Measurements from ENCODE around the gene MANBA.

DNA sequence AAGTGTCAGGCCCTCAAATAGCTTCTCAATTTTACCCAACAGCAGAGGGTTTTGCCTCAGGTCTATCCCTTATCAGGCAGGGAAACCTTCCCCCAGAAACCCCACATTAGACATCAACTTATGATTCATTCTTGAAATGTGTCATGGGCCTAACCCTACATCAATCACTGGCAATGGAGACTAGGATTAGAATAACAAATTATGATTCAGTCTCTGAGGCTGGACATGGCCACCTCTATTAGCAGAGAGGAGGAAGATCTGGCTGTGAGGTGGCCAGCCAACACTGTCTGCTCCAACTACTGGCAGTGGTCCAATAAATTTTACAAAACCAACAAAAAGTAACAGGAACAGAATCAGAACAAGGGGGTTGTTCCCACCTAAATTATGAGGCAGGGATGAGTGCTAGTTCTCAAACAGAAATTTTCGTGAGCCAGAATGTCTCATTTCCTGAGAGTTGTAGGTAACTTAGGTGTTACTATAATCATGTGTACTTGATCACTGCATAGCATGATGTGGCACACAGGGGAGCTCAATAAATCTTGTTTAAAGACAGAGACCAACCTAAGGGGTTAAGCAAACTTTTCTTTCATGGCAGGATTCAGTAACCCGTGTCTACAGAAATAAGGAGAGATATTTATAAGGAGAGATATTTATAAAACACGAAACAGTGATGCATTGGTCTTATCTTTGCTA lies 132.8 kb downstream of the MANBA start:
- TF ChIP-seq SP2 (CRISPR knock-in tag; IDR thresholded peaks at IDR 0.05) (no peak), ZFX (CRISPR knock-in tag; IDR thresholded peaks at IDR 0.05; ENCODE audit: low read depth) (no peak)
- TF ChIP-seq, protein P1, sequence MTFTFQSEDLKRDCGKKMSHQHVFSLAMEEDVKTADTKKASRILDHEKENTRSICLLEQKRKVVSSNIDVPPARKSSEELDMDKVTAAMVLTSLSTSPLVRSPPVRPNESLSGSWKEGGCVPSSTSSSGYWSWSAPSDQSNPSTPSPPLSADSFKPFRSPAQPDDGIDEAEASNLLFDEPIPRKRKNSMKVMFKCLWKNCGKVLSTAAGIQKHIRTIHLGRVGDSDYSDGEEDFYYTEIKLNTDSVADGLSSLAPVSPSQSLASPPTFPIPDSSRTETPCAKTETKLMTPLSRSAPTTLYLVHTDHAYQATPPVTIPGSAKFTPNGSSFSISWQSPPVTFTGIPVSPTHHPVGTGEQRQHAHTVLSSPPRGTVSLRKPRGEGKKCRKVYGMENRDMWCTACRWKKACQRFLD (CRISPR knock-in tag; IDR thresholded peaks at IDR 0.05; ENCODE audit: borderline replicate concordance): no peak
- TF ChIP-seq, protein P2, sequence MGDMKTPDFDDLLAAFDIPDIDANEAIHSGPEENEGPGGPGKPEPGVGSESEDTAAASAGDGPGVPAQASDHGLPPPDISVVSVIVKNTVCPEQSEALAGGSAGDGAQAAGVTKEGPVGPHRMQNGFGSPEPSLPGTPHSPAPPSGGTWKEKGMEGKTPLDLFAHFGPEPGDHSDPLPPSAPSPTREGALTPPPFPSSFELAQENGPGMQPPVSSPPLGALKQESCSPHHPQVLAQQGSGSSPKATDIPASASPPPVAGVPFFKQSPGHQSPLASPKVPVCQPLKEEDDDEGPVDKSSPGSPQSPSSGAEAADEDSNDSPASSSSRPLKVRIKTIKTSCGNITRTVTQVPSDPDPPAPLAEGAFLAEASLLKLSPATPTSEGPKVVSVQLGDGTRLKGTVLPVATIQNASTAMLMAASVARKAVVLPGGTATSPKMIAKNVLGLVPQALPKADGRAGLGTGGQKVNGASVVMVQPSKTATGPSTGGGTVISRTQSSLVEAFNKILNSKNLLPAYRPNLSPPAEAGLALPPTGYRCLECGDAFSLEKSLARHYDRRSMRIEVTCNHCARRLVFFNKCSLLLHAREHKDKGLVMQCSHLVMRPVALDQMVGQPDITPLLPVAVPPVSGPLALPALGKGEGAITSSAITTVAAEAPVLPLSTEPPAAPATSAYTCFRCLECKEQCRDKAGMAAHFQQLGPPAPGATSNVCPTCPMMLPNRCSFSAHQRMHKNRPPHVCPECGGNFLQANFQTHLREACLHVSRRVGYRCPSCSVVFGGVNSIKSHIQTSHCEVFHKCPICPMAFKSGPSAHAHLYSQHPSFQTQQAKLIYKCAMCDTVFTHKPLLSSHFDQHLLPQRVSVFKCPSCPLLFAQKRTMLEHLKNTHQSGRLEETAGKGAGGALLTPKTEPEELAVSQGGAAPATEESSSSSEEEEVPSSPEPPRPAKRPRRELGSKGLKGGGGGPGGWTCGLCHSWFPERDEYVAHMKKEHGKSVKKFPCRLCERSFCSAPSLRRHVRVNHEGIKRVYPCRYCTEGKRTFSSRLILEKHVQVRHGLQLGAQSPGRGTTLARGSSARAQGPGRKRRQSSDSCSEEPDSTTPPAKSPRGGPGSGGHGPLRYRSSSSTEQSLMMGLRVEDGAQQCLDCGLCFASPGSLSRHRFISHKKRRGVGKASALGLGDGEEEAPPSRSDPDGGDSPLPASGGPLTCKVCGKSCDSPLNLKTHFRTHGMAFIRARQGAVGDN (CRISPR knock-in tag; IDR thresholded peaks at IDR 0.05): no peak
- TF ChIP-seq, protein P3, sequence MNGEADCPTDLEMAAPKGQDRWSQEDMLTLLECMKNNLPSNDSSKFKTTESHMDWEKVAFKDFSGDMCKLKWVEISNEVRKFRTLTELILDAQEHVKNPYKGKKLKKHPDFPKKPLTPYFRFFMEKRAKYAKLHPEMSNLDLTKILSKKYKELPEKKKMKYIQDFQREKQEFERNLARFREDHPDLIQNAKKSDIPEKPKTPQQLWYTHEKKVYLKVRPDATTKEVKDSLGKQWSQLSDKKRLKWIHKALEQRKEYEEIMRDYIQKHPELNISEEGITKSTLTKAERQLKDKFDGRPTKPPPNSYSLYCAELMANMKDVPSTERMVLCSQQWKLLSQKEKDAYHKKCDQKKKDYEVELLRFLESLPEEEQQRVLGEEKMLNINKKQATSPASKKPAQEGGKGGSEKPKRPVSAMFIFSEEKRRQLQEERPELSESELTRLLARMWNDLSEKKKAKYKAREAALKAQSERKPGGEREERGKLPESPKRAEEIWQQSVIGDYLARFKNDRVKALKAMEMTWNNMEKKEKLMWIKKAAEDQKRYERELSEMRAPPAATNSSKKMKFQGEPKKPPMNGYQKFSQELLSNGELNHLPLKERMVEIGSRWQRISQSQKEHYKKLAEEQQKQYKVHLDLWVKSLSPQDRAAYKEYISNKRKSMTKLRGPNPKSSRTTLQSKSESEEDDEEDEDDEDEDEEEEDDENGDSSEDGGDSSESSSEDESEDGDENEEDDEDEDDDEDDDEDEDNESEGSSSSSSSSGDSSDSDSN (CRISPR knock-in tag; IDR thresholded peaks at IDR 0.05): no peak
- TF ChIP-seq, protein P4, sequence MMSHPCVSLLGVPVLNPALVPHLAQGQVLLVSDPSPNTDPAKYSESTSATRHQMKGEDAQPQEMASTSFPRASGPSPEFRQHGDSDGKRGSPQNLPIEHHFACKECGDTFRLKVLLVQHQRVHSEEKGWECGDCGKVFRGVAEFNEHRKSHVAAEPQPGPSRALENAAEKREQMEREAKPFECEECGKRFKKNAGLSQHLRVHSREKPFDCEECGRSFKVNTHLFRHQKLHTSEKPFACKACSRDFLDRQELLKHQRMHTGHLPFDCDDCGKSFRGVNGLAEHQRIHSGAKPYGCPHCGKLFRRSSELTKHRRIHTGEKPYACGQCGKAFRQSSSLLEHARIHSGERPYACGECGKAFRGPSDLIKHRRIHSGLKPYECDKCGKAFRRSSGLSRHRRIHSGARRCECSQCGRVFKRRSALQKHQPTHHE (CRISPR knock-in tag; IDR thresholded peaks at IDR 0.05; ENCODE audit: borderline replicate concordance): no peak
- TF ChIP-seq, protein P5, sequence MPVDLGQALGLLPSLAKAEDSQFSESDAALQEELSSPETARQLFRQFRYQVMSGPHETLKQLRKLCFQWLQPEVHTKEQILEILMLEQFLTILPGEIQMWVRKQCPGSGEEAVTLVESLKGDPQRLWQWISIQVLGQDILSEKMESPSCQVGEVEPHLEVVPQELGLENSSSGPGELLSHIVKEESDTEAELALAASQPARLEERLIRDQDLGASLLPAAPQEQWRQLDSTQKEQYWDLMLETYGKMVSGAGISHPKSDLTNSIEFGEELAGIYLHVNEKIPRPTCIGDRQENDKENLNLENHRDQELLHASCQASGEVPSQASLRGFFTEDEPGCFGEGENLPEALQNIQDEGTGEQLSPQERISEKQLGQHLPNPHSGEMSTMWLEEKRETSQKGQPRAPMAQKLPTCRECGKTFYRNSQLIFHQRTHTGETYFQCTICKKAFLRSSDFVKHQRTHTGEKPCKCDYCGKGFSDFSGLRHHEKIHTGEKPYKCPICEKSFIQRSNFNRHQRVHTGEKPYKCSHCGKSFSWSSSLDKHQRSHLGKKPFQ (CRISPR knock-in tag; IDR thresholded peaks at IDR 0.05; ENCODE audit: insufficient replicate concordance): no peak
- TF ChIP-seq, protein P6, sequence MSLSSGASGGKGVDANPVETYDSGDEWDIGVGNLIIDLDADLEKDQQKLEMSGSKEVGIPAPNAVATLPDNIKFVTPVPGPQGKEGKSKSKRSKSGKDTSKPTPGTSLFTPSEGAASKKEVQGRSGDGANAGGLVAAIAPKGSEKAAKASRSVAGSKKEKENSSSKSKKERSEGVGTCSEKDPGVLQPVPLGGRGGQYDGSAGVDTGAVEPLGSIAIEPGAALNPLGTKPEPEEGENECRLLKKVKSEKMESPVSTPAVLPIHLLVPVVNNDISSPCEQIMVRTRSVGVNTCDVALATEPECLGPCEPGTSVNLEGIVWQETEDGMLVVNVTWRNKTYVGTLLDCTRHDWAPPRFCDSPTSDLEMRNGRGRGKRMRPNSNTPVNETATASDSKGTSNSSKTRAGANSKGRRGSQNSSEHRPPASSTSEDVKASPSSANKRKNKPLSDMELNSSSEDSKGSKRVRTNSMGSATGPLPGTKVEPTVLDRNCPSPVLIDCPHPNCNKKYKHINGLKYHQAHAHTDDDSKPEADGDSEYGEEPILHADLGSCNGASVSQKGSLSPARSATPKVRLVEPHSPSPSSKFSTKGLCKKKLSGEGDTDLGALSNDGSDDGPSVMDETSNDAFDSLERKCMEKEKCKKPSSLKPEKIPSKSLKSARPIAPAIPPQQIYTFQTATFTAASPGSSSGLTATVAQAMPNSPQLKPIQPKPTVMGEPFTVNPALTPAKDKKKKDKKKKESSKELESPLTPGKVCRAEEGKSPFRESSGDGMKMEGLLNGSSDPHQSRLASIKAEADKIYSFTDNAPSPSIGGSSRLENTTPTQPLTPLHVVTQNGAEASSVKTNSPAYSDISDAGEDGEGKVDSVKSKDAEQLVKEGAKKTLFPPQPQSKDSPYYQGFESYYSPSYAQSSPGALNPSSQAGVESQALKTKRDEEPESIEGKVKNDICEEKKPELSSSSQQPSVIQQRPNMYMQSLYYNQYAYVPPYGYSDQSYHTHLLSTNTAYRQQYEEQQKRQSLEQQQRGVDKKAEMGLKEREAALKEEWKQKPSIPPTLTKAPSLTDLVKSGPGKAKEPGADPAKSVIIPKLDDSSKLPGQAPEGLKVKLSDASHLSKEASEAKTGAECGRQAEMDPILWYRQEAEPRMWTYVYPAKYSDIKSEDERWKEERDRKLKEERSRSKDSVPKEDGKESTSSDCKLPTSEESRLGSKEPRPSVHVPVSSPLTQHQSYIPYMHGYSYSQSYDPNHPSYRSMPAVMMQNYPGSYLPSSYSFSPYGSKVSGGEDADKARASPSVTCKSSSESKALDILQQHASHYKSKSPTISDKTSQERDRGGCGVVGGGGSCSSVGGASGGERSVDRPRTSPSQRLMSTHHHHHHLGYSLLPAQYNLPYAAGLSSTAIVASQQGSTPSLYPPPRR (CRISPR knock-in tag; IDR thresholded peaks at IDR 0.05; ENCODE audit: borderline replicate concordance): no peak
- TF ChIP-seq, protein P7, sequence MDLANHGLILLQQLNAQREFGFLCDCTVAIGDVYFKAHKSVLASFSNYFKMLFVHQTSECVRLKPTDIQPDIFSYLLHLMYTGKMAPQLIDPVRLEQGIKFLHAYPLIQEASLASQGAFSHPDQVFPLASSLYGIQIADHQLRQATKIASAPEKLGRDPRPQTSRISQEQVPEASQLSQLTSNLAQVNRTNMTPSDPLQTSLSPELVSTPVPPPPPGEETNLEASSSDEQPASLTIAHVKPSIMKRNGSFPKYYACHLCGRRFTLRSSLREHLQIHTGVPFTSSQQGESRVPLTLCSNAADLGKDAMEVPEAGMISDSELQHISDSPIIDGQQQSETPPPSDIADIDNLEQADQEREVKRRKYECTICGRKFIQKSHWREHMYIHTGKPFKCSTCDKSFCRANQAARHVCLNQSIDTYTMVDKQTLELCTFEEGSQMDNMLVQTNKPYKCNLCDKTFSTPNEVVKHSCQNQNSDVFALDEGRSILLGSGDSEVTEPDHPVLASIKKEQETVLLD (CRISPR knock-in tag; IDR thresholded peaks at IDR 0.05; ENCODE audit: low read depth): no peak
